Endothelial cell (in vitro differentiated cells): ENCODE measurements around the gene CEP128. TPM values are rescaled to one million over a fixed set of nuclear protein-coding genes. Genes with fewer than 3 reads are reported as not detected.

Source experiments
- DNase-seq: peaks from one replicate; pipeline ENCODE4 v3.0.0; 2021; ENCODE audit warnings: low spot score
- H3K27ac Mint-ChIP-seq: one replicate; pipeline ENCODE4 v1.8.0; 2021; ENCODE audit warnings: mixed read lengths, inconsistent platforms; ENCODE audit not compliant: unreplicated experiment
- H3K27me3 Mint-ChIP-seq: one replicate; pipeline ENCODE4 v1.8.0; 2021; ENCODE audit warnings: mild to moderate bottlenecking, moderate library complexity, mixed read lengths, inconsistent platforms; ENCODE audit not compliant: unreplicated experiment
- H3K36me3 Mint-ChIP-seq: one replicate; pipeline ENCODE4 v1.8.0; 2021; ENCODE audit warnings: mild to moderate bottlenecking, low read depth, mixed read lengths, inconsistent platforms; ENCODE audit not compliant: unreplicated experiment
- H3K4me1 Mint-ChIP-seq: one replicate; pipeline ENCODE4 v1.8.0; 2021; ENCODE audit warnings: mild to moderate bottlenecking, mixed read lengths, inconsistent platforms; ENCODE audit not compliant: unreplicated experiment
- H3K4me3 Mint-ChIP-seq: one replicate; pipeline ENCODE4 v1.8.0; 2021; ENCODE audit warnings: mild to moderate bottlenecking, mixed read lengths, inconsistent platforms; ENCODE audit not compliant: unreplicated experiment
- H3K9me3 Mint-ChIP-seq: one replicate; pipeline ENCODE4 v1.8.0; 2021; ENCODE audit warnings: mixed read lengths, inconsistent platforms; ENCODE audit not compliant: unreplicated experiment
- CTCF ChIP-seq: fragments of 200-600 bp; sonication (generic); IDR thresholded peaks from one replicate; pipeline ENCODE4 v1.5.0; 2021; ENCODE audit warnings: antibody characterized with exemption; ENCODE audit not compliant: unreplicated experiment
- total RNA-seq: library from RNA; stranded (reverse); fragmentation: NEBNext Ultra II Directional; extraction: Animal tissue kit (Norgen Biotek cat#: 25700); gene quantifications from one replicate; pipeline ENCODE4 v1.2.1, GENCODE V29; 2021; ENCODE audit not compliant: unreplicated experiment

CEP128 gene
- total RNA-seq, 1 donor from 2014 or later = 10.4 TPM

- no peak for TF ChIP-seq CTCF
- H3K4me1 Mint-ChIP-seq = no peaks in the 10 kb centered on the region
- no peaks in the 10 kb centered on the region for H3K27me3 Mint-ChIP-seq
- no peaks in the 10 kb centered on the region for H3K36me3 Mint-ChIP-seq
- no peak overlapping the region for H3K4me3 Mint-ChIP-seq
- no peak for DNase-seq
- no peak overlapping the region for H3K27ac Mint-ChIP-seq
- no peaks in the 10 kb centered on the region for H3K9me3 Mint-ChIP-seq
These were observed 161.0 kb downstream of the CEP128 start for GRCh38 chr14:80780500-80780899.

GRCh38 chr14:80776657-80777056 lies 164.9 kb downstream of the CEP128 start:
- no peaks in the 10 kb centered on the region for H3K9me3 Mint-ChIP-seq
- no peak for TF ChIP-seq CTCF
- H3K27me3 Mint-ChIP-seq = peaks cover 2% of the 10 kb centered on the region
- H3K36me3 Mint-ChIP-seq = no peaks in the 10 kb centered on the region
- no peak for DNase-seq
- H3K4me3 Mint-ChIP-seq = no peak overlapping the region
- H3K27ac Mint-ChIP-seq = no peak overlapping the region
- no peaks in the 10 kb centered on the region for H3K4me1 Mint-ChIP-seq

- H3K4me1 Mint-ChIP-seq = no peaks in the 10 kb centered on the region
- peaks cover 2% of the 10 kb centered on the region for H3K27me3 Mint-ChIP-seq
- H3K4me3 Mint-ChIP-seq = no peak overlapping the region
- no peak for TF ChIP-seq CTCF
- DNase-seq = no peak
- H3K36me3 Mint-ChIP-seq = no peaks in the 10 kb centered on the region
- no peaks in the 10 kb centered on the region for H3K9me3 Mint-ChIP-seq
- no peak overlapping the region for H3K27ac Mint-ChIP-seq
These were observed 165.4 kb downstream of the CEP128 start for GRCh38 chr14:80776186-80776585.

GRCh38 chr14:80772504-80772903 lies 169.0 kb downstream of the CEP128 start:
- no peak overlapping the region for H3K4me3 Mint-ChIP-seq
- DNase-seq = no peak
- no peaks in the 10 kb centered on the region for H3K9me3 Mint-ChIP-seq
- H3K36me3 Mint-ChIP-seq = no peaks in the 10 kb centered on the region
- no peak overlapping the region for H3K27ac Mint-ChIP-seq
- no peak for TF ChIP-seq CTCF
- H3K4me1 Mint-ChIP-seq = no peaks in the 10 kb centered on the region
- H3K27me3 Mint-ChIP-seq = peaks cover 2% of the 10 kb centered on the region

GRCh38 chr14:80771201-80771600 lies 170.3 kb downstream of the CEP128 start:
- Mint-ChIP-seq H3K36me3 (no peaks in the 10 kb centered on the region), H3K4me1 (no peaks in the 10 kb centered on the region), H3K27me3 (peaks cover 2% of the 10 kb centered on the region), H3K9me3 (no peaks in the 10 kb centered on the region), H3K27ac (no peak overlapping the region), H3K4me3 (no peak overlapping the region)
- no peak for TF ChIP-seq CTCF
- DNase-seq = no peak
